ENCODE results near the gene CA11.

DNA sequence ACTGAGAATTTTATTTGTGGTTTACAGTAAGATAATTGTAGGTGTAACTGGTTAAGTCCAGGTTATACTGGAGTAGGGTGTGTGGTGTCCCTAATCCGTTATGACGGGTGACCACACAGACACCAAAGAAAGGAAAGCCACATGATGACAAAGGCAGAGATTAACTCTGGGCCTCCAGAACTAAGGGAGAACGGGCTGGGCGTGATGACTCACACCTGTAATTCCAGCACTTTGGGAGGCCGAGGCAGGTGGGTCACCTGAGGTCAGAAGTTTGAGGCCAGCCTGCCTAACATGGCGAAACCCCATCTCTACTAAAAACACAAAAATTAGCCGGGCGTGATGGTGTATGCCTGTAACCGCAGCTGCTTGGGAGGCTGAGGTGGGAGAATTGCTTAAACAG, 39.6 kb upstream of the CA11 start:
- no peak for TF ChIP-seq POLR2A (IDR thresholded peaks at IDR 0.05; ENCODE audit: low read depth)
- TF ChIP-seq, protein P1, sequence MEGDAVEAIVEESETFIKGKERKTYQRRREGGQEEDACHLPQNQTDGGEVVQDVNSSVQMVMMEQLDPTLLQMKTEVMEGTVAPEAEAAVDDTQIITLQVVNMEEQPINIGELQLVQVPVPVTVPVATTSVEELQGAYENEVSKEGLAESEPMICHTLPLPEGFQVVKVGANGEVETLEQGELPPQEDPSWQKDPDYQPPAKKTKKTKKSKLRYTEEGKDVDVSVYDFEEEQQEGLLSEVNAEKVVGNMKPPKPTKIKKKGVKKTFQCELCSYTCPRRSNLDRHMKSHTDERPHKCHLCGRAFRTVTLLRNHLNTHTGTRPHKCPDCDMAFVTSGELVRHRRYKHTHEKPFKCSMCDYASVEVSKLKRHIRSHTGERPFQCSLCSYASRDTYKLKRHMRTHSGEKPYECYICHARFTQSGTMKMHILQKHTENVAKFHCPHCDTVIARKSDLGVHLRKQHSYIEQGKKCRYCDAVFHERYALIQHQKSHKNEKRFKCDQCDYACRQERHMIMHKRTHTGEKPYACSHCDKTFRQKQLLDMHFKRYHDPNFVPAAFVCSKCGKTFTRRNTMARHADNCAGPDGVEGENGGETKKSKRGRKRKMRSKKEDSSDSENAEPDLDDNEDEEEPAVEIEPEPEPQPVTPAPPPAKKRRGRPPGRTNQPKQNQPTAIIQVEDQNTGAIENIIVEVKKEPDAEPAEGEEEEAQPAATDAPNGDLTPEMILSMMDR (IDR thresholded peaks at IDR 0.05): no peak

Data from esophagus muscularis mucosa (tissue), 3 donors.